HG02884 (cell line): ENCODE data around the gene AAMP.
"Not testable (repeated sequence)": the region's sequence is repeated elsewhere in the genome, so short reads cannot be mapped to it uniquely, and the experiment has no call there.

Experiments
- ATAC-seq: cut with Tn5 transposase; IDR thresholded peaks from one replicate; pipeline ENCODE4 v1.9.1; 2021; ENCODE audit warnings: mild to moderate bottlenecking, moderate library complexity; ENCODE audit not compliant: unreplicated experiment

AAMP gene

DNA sequence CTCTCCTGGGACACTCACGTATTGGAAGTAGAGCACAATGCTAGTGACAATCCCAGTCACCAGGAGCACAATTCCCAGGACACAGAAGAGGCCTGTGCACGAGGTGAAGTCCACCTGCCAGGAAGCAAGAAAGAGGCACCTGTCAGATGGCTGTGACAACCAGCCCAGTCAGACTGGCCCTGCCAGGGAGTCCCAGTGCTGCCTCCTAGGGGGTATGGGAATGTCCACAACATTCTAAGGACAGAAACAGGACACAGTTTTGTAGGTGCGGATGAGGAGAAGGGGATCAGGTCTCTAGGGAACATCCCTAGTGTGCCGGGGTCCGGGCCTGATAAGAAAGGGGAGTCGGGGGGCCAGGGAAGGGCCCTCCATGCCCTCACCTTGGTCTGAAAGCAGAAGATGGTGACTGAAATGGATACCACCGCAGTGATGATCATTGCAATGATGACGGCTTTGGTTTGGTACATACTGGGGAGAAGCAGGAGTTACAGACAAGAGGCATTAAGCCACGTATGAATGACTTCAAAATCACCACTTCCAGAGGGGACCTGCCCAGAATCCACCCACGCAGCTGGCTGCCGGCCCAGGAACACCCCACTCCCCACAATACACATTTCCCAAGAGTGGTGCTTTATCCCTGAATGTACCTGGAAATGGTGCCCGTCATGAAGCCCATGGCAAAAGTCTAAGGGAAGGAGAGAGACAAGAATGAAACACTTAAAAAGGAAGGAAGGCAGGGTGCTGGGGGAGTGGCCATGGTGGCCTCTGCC, 7.2 kb upstream of the AAMP start:
- no peak for ATAC-seq

DNA sequence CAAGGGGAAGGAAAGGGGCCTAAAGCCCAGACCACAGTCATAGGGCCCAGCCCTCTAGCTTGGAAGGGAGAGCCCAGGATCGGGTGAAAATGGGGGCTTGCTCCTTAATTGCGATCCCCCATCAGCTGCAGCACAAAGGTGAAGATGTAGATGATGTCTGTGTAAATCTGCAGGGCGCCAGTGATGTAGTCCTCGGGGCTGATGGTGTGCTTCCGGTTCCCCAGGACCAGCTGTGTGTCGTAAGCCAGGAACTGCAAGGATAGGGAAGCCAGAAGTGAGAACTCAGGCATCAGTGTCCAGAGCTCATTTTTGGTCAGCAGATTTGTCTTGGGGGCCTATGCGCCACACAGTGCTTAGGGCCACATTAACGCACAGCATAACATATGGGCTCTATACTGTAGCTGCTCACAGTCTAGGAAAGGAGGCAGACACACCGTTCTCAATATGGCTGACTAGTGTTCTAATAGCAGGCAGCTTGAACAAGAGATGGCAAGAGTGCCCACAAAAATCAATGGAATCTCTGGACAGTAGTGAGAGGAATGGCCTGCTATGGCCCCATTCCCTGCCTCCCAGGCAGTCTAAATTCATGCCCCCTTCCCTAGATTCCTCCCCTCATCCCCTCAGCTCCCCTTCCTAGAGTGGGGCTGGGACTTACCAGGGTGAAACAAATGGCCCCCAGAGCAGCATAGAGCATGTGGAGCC, 5.6 kb upstream of the AAMP start:
- no peak for ATAC-seq

DNA sequence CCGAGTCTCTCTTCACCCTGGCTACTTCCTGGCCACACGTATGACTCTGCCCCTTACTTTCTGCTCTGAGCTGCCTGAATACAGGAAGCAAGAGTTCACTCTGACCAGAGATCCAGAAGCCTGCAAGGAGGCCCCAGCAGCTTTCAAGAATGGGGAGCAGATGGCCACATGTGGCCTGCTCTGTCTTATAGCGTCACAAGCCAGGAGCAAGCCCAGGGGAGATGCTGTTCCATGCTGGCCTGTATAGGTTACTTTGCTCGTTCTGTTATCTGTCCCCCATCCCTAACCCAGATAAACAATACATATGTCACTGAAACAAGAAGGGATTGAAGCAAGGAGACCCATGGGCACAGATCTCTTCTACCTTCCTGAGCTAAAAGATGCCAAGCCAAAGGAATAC, 4.6 kb upstream of the AAMP start:
- ATAC-seq, result no peak

DNA sequence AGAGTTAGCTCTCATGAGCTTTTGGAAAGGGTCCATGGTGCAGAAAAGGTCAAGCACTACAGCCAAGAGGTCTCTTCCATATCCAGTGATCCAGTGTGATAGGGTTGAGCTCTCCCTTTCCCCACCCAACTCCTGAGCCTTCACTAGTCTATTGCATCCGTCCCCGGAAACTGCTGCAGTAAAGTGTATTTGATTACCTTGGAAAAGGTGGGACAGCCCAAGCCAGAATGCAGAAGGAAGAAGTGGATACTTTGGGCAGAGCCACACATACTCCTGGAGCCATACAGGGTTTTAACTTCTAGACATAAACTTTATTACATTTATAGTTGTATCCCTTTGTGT, 3.9 kb upstream of the AAMP start:
- ATAC-seq, result no peak

DNA sequence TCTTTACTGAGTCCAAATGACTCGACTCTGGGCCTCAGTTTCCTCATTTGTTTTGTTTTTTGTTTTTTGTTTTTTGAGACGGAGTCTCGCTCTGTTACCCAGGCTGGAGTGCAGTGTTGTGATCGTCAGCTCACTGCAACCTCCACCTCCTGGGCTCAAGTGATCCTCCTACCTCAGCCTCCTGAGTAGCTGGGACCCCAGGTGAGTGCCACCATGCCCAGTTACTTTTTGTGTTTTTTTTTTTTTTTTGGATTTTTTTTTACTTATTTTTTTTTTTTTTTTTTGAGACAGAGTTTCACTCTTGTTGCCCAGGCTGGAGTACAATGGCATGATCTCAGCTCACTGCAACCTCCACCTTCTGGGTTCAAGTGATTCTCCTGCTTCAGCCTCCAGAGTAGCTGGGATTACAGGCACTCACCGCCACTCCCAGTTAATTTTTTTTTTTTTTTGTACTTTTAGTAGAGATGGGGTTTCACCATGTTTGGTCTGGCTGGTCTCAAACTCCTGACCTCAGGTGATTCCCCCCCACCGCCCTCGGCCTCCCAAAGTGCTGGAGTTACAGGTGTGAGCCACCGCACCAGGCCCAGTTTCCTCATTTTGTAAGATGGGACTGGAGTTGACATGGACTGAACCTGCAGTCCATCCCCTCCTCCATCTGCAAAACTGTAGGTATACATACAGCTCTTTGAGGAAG, 3.4 kb upstream of the AAMP start:
- ATAC-seq, result not testable (repeated sequence)

DNA sequence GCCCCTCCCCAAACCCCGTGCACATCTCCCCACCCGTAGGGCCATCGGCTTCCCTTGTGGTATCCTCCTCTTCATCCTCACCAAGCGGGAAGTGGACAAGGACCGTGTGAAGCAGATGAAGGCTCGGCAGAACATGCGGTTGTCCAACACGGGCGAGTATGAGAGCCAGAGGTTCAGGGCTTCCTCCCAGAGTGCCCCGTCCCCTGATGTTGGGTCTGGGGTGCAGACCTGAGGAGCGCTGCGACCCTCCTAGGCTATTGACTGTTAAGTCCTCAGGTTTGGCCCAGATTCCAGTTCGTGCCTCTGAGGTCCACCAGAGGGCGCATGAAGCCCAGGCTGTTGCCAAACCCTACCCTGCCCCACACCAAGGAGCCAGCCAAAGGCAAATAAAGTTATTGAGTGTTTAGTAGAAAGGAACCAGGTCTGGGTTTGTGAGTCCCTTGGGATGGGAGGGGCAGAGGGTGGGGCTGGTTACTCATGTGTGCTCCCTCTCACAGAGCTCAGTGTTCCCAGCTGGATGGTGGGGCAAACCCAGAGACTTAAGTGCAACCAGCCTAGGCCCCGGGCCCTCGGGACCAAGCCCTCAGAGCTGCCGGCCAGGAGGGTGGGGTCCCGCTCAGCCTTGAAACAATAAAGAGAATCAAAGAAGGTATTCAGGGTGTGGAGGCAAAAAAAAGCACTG, 2.7 kb upstream of the AAMP start:
- ATAC-seq, result no peak

DNA sequence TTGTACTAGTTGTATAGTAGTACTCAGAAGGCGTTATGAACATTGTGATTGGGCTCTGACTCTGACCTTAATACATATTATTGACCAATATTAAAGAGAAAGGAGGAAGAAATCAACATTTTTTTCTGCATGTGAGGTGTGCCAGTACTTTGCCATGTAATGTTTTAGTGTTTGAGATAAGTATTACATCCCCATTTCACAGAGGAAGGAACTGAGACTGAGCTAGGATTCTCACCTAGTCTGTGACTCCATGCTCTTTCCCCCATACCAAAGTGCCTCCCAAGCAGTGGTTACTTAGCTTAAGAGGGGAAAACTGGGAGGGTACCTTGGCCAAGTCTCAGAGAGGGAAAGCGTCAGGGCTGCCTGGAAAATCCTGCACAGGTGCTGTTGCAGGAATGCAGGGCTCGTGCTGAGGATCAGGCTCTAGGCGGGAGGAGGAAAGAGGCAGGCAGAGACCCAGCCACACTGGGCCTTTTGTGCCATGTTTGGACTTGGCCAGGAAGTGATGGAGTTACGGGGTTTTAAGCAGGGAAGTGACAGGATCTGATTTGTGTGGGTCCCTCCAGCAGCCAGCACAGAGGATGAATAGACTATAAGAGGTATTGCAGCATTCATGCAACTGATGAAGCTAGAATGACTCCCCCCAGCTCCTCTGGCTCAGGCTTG, 2.1 kb upstream of the AAMP start:
- ATAC-seq, result no peak

DNA sequence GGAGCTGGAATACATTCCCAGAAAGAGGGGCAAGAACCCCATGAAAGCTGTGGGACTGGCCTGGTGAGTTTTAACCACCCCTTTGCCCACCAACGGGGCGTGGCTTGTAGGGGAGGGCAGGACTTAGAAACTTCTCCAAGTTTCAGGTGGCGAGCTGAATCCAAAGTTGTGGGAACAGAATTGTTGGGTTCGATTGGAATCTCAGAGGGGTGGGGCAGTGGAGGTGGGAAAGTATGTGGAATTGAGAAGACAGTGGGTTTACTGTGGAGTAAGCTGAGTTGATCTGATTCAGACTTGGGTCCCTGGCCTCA, 1.5 kb upstream of the AAMP start:
- ATAC-seq, result no peak

DNA sequence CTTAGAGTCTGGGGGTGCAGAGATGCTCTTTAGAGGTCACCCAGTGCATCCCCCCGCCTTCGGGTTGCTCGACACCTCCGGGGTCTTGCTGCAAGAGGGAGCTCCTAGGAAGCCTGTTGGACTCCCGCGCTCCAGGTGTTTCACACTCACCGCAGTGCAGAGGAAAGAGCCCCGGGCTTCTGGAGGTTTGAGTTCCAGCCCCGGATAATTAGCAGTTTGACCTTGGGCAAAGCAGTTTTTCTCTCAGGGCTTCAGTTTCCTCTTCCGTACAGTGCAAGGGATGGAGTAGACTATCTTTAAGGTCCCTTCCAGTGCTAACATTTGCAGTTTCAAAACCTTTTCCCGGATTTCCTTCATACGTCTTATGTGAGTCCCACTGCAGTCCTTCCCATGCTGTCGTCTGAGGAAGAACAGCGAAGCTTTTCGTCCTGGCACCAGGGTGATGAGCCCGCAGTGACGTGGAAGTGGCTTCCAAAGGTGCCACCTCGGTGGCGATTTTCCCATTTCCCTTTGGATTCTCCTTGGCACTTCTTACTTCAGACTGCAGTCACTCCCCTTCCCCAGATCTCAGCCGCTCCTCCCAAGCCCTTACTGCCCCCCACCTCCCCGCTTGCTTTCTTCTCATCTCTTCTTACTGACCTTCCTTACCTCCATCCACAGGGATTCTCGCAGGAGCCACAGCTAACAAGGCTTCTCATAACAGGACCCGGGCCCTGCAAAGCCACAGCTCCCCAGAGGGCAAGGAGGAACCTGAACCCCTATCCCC, 967 bp upstream of the AAMP start:
- no peak for ATAC-seq

DNA sequence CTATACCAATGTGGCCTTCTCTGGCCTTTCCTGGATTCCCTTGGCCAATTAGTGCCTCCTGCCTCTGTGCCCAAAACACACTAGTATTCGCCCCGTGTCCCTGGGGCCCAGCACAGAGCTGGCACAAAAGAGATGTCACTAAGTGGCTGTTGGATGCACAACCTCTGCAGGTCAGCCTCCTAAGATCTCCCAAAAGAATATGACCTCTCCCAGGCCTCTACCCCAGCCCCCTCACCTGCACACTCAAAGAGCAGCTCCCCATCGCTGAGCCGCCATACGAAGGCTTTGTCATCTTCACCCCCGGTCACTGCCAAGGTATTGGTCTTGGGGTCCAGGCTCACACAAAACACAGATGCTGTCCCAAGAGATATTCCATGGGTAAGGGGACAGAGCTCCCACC, 2.7 kb downstream of the AAMP start:
- ATAC-seq, result no peak

DNA sequence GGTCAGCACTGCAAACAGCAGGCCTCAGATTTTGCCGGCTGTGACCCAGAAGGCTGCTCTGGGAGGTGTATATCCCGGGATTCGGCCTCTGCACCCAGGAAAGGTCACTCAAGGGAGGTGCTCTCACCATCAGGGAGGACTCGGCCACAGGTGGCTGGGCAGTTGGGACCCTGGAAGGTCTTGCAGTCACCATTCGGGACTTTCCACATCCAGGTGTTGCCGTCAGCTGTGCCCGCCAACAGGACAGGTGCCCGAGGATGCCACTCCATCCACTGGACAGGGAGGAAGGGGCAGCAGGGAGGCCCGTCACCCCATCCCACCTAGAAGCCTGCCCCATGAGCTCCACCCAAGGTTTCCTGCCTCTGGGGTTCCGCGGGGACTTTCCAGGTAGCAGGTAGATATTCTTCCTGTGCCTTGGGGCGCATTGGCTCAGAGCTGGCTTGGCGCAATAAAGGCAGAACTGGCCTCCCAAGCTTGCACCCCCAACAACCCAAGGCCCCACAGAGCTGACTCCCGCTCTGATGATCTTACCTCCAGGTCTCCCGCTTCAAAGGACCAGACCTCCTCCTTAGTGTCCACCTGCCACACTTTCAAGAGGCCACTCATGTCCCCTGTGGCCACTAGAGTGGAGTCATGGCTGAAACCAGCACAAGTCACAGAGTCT, 3.5 kb downstream of the AAMP start:
- ATAC-seq, result no peak

DNA sequence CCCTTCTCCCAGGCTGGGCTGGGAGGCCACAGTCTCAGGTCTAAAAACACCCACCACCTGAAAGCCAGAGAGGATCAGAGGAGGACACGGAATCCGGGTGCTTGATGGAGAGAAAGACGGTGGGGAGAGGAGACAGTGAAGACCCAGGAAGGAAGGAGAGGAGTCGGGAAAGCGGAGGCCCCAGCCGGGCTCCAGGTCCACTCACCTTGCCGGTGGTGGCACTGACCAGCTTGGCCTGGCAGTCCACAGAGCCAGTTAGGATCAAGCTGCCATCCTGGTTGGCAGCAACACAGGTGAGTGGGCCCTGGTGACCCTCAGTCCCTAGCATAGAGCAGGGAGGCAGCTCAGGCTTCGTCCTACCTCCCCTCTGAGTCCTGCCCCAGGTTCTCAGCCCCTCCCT, 4.3 kb downstream of the AAMP start:
- ATAC-seq, result no peak

DNA sequence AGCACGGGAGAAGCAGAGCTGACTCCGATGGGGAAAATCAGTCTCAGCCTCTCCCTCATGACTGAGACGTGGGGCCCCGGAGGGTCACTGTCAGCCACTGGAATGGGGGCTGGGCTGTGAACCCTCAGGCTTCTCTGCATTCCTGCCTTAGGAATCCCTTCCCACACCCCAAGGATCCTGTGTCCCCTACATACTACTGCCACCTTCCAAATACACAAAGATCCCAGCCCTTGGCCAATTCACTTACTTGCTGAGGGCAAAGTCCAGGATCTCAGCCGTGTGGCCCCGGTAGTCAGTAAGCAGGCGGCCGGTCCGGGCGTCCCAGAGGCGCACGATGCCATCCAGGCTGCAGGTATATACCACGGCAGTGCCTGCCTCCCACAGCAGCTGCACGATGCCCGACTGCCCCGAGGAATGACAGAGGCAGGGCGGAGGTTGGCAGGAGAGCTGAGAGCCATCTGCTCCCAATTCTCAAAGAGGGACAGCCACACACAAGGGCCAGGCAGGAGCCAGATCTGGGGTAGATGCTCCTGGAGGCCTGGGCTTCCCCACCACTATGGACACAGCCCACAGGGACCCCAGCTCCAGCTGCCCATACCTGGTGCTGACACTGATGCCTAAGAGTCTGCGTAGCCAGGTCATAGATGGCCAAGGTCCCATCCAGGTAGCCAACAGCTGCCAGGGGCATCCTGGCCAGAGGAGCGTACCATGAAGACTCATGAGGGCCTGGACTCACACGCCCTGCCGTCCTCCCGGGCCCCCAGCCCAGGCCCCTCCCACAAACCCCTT, 5.0 kb downstream of the AAMP start:
- ATAC-seq, result no peak

DNA sequence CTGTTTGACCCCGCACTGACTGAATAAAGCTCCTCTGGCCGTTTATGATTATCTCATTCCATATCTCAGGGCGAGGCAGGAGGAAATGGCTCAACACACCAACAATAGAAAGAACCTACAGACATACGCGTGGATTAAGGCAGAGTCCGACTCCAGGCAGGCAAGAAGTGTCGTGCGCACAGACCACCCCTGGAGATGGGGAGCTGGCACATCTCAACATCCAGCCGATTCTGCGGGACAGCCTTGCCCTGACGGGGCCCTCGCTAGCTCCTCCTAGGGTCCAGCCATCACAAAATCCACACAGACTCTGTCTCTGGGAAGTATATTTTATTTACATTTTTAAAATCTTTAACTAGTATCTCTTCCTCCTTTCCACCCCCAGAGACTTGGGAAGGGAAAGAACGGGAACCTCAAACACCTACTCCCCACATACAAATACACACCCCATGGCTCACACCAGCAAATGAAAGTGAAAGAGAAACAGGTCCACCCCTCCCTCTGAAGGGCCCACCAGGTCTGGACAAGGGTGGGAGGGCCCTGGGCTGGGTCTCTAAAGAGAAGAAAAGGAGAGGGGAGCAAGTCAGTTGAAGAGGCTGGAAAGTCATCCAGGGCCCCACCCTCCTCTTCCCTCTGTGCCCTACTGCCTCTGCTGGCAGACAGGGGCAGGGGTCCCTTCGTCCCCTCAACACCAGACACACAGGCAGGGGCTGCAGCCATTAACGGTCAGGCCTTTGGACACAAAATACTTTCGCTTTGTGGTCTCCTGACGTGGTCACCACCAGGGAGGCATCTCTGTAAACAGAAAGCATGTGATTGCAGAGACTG, 5.9 kb downstream of the AAMP start:
- no peak for ATAC-seq

DNA sequence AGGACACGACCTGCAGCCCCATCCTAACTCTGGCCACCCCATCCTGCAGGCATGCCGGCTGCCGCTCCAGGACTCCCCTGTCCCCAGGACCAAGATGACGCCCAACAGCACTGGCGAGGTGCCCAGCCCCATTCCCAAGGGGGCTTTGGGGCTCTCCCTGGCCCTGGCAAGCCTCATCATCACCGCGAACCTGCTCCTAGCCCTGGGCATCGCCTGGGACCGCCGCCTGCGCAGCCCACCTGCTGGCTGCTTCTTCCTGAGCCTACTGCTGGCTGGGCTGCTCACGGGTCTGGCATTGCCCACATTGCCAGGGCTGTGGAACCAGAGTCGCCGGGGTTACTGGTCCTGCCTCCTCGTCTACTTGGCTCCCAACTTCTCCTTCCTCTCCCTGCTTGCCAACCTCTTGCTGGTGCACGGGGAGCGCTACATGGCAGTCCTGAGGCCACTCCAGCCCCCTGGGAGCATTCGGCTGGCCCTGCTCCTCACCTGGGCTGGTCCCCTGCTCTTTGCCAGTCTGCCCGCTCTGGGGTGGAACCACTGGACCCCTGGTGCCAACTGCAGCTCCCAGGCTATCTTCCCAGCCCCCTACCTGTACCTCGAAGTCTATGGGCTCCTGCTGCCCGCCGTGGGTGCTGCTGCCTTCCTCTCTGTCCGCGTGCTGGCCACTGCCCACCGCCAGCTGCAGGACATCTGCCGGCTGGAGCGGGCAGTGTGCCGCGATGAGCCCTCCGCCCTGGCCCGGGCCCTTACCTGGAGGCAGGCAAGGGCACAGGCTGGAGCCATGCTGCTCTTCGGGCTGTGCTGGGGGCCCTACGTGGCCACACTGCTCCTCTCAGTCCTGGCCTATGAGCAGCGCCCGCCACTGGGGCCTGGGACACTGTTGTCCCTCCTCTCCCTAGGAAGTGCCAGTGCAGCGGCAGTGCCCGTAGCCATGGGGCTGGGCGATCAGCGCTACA, 7.0 kb downstream of the AAMP start:
- no peak for ATAC-seq

DNA sequence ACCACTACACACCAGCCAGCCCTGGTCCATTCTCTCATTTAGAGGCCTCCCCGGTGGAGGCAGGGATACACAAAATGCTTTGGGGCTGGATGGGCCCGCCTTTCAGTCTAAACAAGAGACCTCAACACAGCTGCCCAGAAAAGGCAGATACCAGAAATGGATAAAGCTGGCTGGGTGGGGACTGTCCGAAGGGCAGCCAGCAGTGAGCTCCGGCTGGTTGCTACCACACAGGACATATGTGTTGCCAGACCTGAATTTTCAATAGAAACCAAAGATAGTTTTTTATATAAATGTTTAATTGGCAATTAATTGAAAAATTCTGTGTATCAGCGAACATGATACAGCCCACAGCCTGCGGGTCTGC, 7.7 kb downstream of the AAMP start:
- no peak for ATAC-seq
